ENCODE data around the gene TPPP3.

GRCh38 chr16:67437513-67437912, 44.2 kb upstream of the TPPP3 start:
- TF ChIP-seq POLR2AphosphoS5 (IDR thresholded peaks at IDR 0.05) (no peak), POLR2A (IDR thresholded peaks at IDR 0.05) (no peak), CTCF (IDR thresholded peaks at IDR 0.05) (no peak)

Measured in suprapubic skin (tissue), 4 donors.